ENCODE measurements around the gene LYST.

Gene LYST

GRCh38 chr1:235883261-235883927, 16.7 kb upstream of the LYST start:
- Histone ChIP-seq H3K4me2 (ENCODE audit: low read length, poor library complexity, severe bottlenecking) (no peak overlapping the region), H2BK5ac (ENCODE audit: low read depth, low read length, poor library complexity, severe bottlenecking) (no peak overlapping the region), H4K91ac (ENCODE audit: low read length) (no peak overlapping the region), H3K4ac (ENCODE audit: low read depth in 1 of 2, low read length in 2 of 2) (peak overlapping the region; percentile 37 to 64), H2BK120ac (ENCODE audit: low read depth, low read length) (no peak overlapping the region), H3K23ac (ENCODE audit: low read length in 2 of 2) (no peak overlapping the region), H3K79me1 (replicated peaks; ENCODE audit: low read length, poor library complexity, severe bottlenecking) (no peaks in the 10 kb centered on the region), H2BK15ac (ENCODE audit: low read depth, poor library complexity, severe bottlenecking) (no peak overlapping the region), H3K4me3 (ENCODE audit: insufficient read depth in 1 of 2, low read depth in 1 of 2, low read length in 2 of 2) (peak overlapping the region in 1 of 2 experiments; percentile 62), H3K9ac (ENCODE audit: low read length) (peak overlapping the region; percentile 69), H3K14ac (ENCODE audit: low read length in 2 of 2) (peak overlapping the region in 1 of 2 experiments; percentile 56), H2AFZ (ENCODE audit: low read depth, low read length) (no peak overlapping the region), H3K18ac (ENCODE audit: low read depth in 1 of 2, low read length in 2 of 2) (peak overlapping the region; percentile 17 to 76), H4K8ac (ENCODE audit: low read length) (no peak overlapping the region), H3K27me3 (ENCODE audit: control insufficient read depth in 1 of 2, insufficient read depth in 1 of 2, low read length in 2 of 2) (no peaks in the 10 kb centered on the region), H3K27ac (ENCODE audit: low read length, poor library complexity, severe bottlenecking) (no peak overlapping the region), H2AK5ac (ENCODE audit: low read length, severe bottlenecking) (no peak overlapping the region), H2BK12ac (ENCODE audit: low read length in 2 of 2) (peak overlapping the region; percentile 28 to 69), H3K36me3 (ENCODE audit: control insufficient read depth in 1 of 2, insufficient read depth in 2 of 2, low read depth in 1 of 2, low read length in 2 of 2) (no peaks in the 10 kb centered on the region), H3K4me1 (ENCODE audit: control insufficient read depth, insufficient read depth, low read depth, low read length) (peaks cover 6% of the 10 kb centered on the region), H3K9me3 (ENCODE audit: control insufficient read depth, low read length) (no peaks in the 10 kb centered on the region)
- WGBS: 26% methylated on average over 12 of the region's 12 CpGs
- DNase-seq: peak; percentile 99

GRCh38 chr1:235882816-235883215, 16.1 kb upstream of the LYST start:
- Histone ChIP-seq H3K9ac (ENCODE audit: low read length) (peak overlapping the region; percentile 69), H3K4me2 (ENCODE audit: low read length, poor library complexity, severe bottlenecking) (no peak overlapping the region), H2BK5ac (ENCODE audit: low read depth, low read length, poor library complexity, severe bottlenecking) (no peak overlapping the region), H3K14ac (ENCODE audit: low read length in 2 of 2) (peak overlapping the region in 1 of 2 experiments; percentile 56), H3K27me3 (ENCODE audit: control insufficient read depth in 1 of 2, insufficient read depth in 1 of 2, low read length in 2 of 2) (no peaks in the 10 kb centered on the region), H3K79me1 (replicated peaks; ENCODE audit: low read length, poor library complexity, severe bottlenecking) (no peaks in the 10 kb centered on the region), H2BK120ac (ENCODE audit: low read depth, low read length) (no peak overlapping the region), H3K27ac (ENCODE audit: low read length, poor library complexity, severe bottlenecking) (no peak overlapping the region), H3K4ac (ENCODE audit: low read depth in 1 of 2, low read length in 2 of 2) (peak overlapping the region; percentile 37 to 64), H2BK12ac (ENCODE audit: low read length in 2 of 2) (peak overlapping the region; percentile 28 to 69), H3K18ac (ENCODE audit: low read depth in 1 of 2, low read length in 2 of 2) (peak overlapping the region; percentile 17 to 76), H2AFZ (ENCODE audit: low read depth, low read length) (no peak overlapping the region), H3K23ac (ENCODE audit: low read length in 2 of 2) (no peak overlapping the region), H3K4me3 (ENCODE audit: insufficient read depth in 1 of 2, low read depth in 1 of 2, low read length in 2 of 2) (peak overlapping the region in 1 of 2 experiments; percentile 62), H3K9me3 (ENCODE audit: control insufficient read depth, low read length) (no peaks in the 10 kb centered on the region), H3K36me3 (ENCODE audit: control insufficient read depth in 1 of 2, insufficient read depth in 2 of 2, low read depth in 1 of 2, low read length in 2 of 2) (no peaks in the 10 kb centered on the region), H2BK15ac (ENCODE audit: low read depth, poor library complexity, severe bottlenecking) (no peak overlapping the region), H4K8ac (ENCODE audit: low read length) (no peak overlapping the region), H3K4me1 (ENCODE audit: control insufficient read depth, insufficient read depth, low read depth, low read length) (peaks cover 6% of the 10 kb centered on the region), H4K91ac (ENCODE audit: low read length) (no peak overlapping the region), H2AK5ac (ENCODE audit: low read length, severe bottlenecking) (no peak overlapping the region)
- WGBS: 97% methylated on average over 6 of the region's 6 CpGs
- no peak for DNase-seq

- 96% methylated on average over 4 of the region's 5 CpGs for WGBS
- Histone ChIP-seq H3K9ac (ENCODE audit: low read length) (peak overlapping the region; percentile 69), H2BK15ac (ENCODE audit: low read depth, poor library complexity, severe bottlenecking) (no peak overlapping the region)
Observed at GRCh38 chr1:235881930-235882700, 15.4 kb upstream of the LYST start.

GRCh38 chr1:235878082-235878811, 11.5 kb upstream of the LYST start:
- Histone ChIP-seq H3K27ac (ENCODE audit: low read length, poor library complexity, severe bottlenecking) (no peak overlapping the region), H3K9ac (ENCODE audit: low read length) (no peak overlapping the region), H3K4me2 (ENCODE audit: low read length, poor library complexity, severe bottlenecking) (no peak overlapping the region), H2AK5ac (ENCODE audit: low read length, severe bottlenecking) (no peak overlapping the region), H3K4ac (ENCODE audit: low read depth in 1 of 2, low read length in 2 of 2) (no peak overlapping the region), H3K4me3 (ENCODE audit: insufficient read depth in 1 of 2, low read depth in 1 of 2, low read length in 2 of 2) (no peak overlapping the region), H3K27me3 (ENCODE audit: control insufficient read depth in 1 of 2, insufficient read depth in 1 of 2, low read length in 2 of 2) (no peaks in the 10 kb centered on the region), H3K18ac (ENCODE audit: low read depth in 1 of 2, low read length in 2 of 2) (no peak overlapping the region), H2BK120ac (ENCODE audit: low read depth, low read length) (no peak overlapping the region), H2BK12ac (ENCODE audit: low read length in 2 of 2) (no peak overlapping the region), H4K8ac (ENCODE audit: low read length) (no peak overlapping the region), H3K79me1 (replicated peaks; ENCODE audit: low read length, poor library complexity, severe bottlenecking) (no peaks in the 10 kb centered on the region), H3K36me3 (ENCODE audit: control insufficient read depth in 1 of 2, insufficient read depth in 2 of 2, low read depth in 1 of 2, low read length in 2 of 2) (no peaks in the 10 kb centered on the region), H3K23ac (ENCODE audit: low read length in 2 of 2) (peak overlapping the region in 1 of 2 experiments; percentile 46), H2AFZ (ENCODE audit: low read depth, low read length) (no peak overlapping the region), H3K4me1 (ENCODE audit: control insufficient read depth, insufficient read depth, low read depth, low read length) (peaks cover 3% of the 10 kb centered on the region), H3K14ac (ENCODE audit: low read length in 2 of 2) (no peak overlapping the region), H3K9me3 (ENCODE audit: control insufficient read depth, low read length) (no peaks in the 10 kb centered on the region), H2BK15ac (ENCODE audit: low read depth, poor library complexity, severe bottlenecking) (no peak overlapping the region), H2BK5ac (ENCODE audit: low read depth, low read length, poor library complexity, severe bottlenecking) (no peak overlapping the region), H4K91ac (ENCODE audit: low read length) (no peak overlapping the region)
- DNase-seq: no peak
- WGBS: 80% methylated on average over 6 of the region's 6 CpGs

More at GRCh38 chr1:235881930-235882700, 15.4 kb upstream of the LYST start:
- Histone ChIP-seq H3K27ac (ENCODE audit: low read length, poor library complexity, severe bottlenecking) (no peak overlapping the region), H2BK12ac (ENCODE audit: low read length in 2 of 2) (no peak overlapping the region), H3K36me3 (ENCODE audit: control insufficient read depth in 1 of 2, insufficient read depth in 2 of 2, low read depth in 1 of 2, low read length in 2 of 2) (no peaks in the 10 kb centered on the region), H3K4me2 (ENCODE audit: low read length, poor library complexity, severe bottlenecking) (no peak overlapping the region), H3K14ac (ENCODE audit: low read length in 2 of 2) (no peak overlapping the region), H3K4me1 (ENCODE audit: control insufficient read depth, insufficient read depth, low read depth, low read length) (peaks cover 6% of the 10 kb centered on the region), H4K91ac (ENCODE audit: low read length) (no peak overlapping the region), H3K79me1 (replicated peaks; ENCODE audit: low read length, poor library complexity, severe bottlenecking) (no peaks in the 10 kb centered on the region), H2BK120ac (ENCODE audit: low read depth, low read length) (no peak overlapping the region), H3K4me3 (ENCODE audit: insufficient read depth in 1 of 2, low read depth in 1 of 2, low read length in 2 of 2) (peak overlapping the region in 1 of 2 experiments; percentile 62), H2AK5ac (ENCODE audit: low read length, severe bottlenecking) (no peak overlapping the region), H3K18ac (ENCODE audit: low read depth in 1 of 2, low read length in 2 of 2) (no peak overlapping the region), H4K8ac (ENCODE audit: low read length) (no peak overlapping the region), H3K23ac (ENCODE audit: low read length in 2 of 2) (no peak overlapping the region), H3K4ac (ENCODE audit: low read depth in 1 of 2, low read length in 2 of 2) (no peak overlapping the region), H2BK5ac (ENCODE audit: low read depth, low read length, poor library complexity, severe bottlenecking) (no peak overlapping the region), H2AFZ (ENCODE audit: low read depth, low read length) (no peak overlapping the region), H3K27me3 (ENCODE audit: control insufficient read depth in 1 of 2, insufficient read depth in 1 of 2, low read length in 2 of 2) (no peaks in the 10 kb centered on the region), H3K9me3 (ENCODE audit: control insufficient read depth, low read length) (no peaks in the 10 kb centered on the region)
- DNase-seq: no peak

Measured in mesenchymal stem cell (in vitro differentiated cells and primary cell).